ENCODE measurements around the gene CMTM8.

The CMTM8 gene

DNA sequence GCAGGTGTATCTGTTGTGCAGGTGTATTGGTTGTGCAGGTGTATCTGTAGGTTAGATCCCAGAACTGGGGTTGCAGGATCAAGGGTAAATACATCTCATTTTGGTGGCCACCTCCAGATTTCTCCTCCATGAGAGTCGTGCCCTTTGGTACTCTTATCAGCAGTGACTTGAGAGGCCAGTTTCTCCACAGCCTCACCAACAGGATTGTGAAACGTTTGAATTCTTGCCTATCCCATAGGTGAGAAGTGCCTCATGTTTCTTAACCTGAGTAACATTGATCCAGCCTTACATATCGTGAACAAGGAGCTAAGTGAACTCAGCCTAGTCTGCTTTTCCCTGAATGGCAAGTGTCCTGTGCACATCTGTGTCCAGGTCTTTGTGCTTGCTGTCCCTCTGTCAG is 55.4 kb downstream of the CMTM8 start:
- Histone ChIP-seq H3K9ac (ENCODE audit: low read length) (no peak overlapping the region), H3K4me3 (ENCODE audit: low read depth, low read length) (no peak overlapping the region), H3K9me3 (ENCODE audit: control insufficient read depth, insufficient read depth, low read depth, low read length) (no peaks in the 10 kb centered on the region), H3K27me3 (ENCODE audit: control insufficient read depth, insufficient read depth, low read length) (no peaks in the 10 kb centered on the region), H3K4me1 (ENCODE audit: control insufficient read depth, insufficient read depth, low read length) (no peaks in the 10 kb centered on the region; the same call in 1 of the 2 replicates), H3K27ac (ENCODE audit: low read depth, low read length) (no peak overlapping the region), H3K36me3 (ENCODE audit: control insufficient read depth, insufficient read depth, low read length) (no peaks in the 10 kb centered on the region)

- Histone ChIP-seq H3K27ac (ENCODE audit: low read depth, low read length) (no peak overlapping the region), H3K4me3 (ENCODE audit: low read depth, low read length) (no peak overlapping the region)
Measured at GRCh38 chr3:32296251-32297204, 58.0 kb downstream of the CMTM8 start.

GRCh38 chr3:32297366-32297765 is 58.9 kb downstream of the CMTM8 start:
- Histone ChIP-seq H3K36me3 (ENCODE audit: control insufficient read depth, insufficient read depth, low read length) (no peaks in the 10 kb centered on the region), H3K4me3 (ENCODE audit: low read depth, low read length) (no peak overlapping the region), H3K9ac (ENCODE audit: low read length) (no peak overlapping the region), H3K4me1 (ENCODE audit: control insufficient read depth, insufficient read depth, low read length) (no peaks in the 10 kb centered on the region; the same call in none of the 2 replicates), H3K9me3 (ENCODE audit: control insufficient read depth, insufficient read depth, low read depth, low read length) (no peaks in the 10 kb centered on the region), H3K27me3 (ENCODE audit: control insufficient read depth, insufficient read depth, low read length) (no peaks in the 10 kb centered on the region), H3K27ac (ENCODE audit: low read depth, low read length) (no peak overlapping the region)

More at GRCh38 chr3:32296251-32297204, 58.0 kb downstream of the CMTM8 start:
- H3K9me3 ChIP-seq (ENCODE audit: control insufficient read depth, insufficient read depth, low read depth, low read length), result no peaks in the 10 kb centered on the region
- no peak overlapping the region for H3K9ac ChIP-seq (ENCODE audit: low read length)
- no peaks in the 10 kb centered on the region; the same call in 1 of the 2 replicates for H3K4me1 ChIP-seq (ENCODE audit: control insufficient read depth, insufficient read depth, low read length)
- no peaks in the 10 kb centered on the region for H3K36me3 ChIP-seq (ENCODE audit: control insufficient read depth, insufficient read depth, low read length)
- H3K27me3 ChIP-seq (ENCODE audit: control insufficient read depth, insufficient read depth, low read length), result no peaks in the 10 kb centered on the region

GRCh38 chr3:32301426-32301825 is 62.9 kb downstream of the CMTM8 start:
- H3K9me3 ChIP-seq (ENCODE audit: control insufficient read depth, insufficient read depth, low read depth, low read length), result no peaks in the 10 kb centered on the region
- H3K27ac ChIP-seq (ENCODE audit: low read depth, low read length), result no peak overlapping the region
- no peaks in the 10 kb centered on the region for H3K36me3 ChIP-seq (ENCODE audit: control insufficient read depth, insufficient read depth, low read length)
- H3K9ac ChIP-seq (ENCODE audit: low read length), result no peak overlapping the region
- peaks cover 21% of the 10 kb centered on the region for H3K4me1 ChIP-seq (ENCODE audit: control insufficient read depth, insufficient read depth, low read length)
- no peak overlapping the region for H3K4me3 ChIP-seq (ENCODE audit: low read depth, low read length)
- H3K27me3 ChIP-seq (ENCODE audit: control insufficient read depth, insufficient read depth, low read length), result no peaks in the 10 kb centered on the region

DNA sequence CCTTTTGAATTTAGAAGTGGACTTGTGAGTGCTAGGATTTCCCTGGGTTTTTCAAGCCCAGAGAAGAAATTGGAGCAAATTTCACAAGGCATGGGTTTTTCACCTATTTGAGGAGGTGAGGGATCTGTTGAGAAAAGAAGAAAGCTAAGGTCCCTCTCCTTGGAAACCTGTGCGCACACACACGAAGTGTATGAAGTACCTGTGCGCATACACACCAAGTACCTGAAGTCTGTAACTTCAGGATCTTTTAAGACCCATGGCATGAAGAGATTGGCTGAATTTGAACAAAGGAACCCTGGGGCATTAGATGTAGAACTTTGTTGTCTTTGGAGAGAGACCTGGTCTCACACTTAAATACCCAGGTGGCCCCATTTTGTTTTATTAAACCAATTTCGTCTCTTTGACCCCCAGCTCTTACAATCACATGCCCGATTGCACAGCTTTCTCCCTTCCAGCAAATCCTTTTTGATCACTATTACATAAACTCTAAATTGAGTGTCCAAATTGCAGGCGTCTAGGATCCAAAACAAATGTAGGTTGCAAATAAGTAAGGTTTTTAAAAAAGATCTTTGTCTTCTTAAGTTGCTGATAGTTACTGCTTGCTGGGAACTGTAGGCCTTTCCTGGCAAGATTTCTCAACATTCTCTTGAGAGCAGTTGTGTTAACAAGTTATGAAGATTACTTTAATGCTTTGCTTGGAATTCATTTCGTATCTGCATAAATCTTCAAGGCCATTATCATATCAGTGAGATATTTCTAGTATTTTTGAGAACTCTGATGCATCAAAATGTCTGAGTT is 64.3 kb downstream of the CMTM8 start:
- peaks cover 27% of the 10 kb centered on the region for H3K4me1 ChIP-seq (ENCODE audit: control insufficient read depth, insufficient read depth, low read length)
- no peaks in the 10 kb centered on the region for H3K36me3 ChIP-seq (ENCODE audit: control insufficient read depth, insufficient read depth, low read length)
- no peak overlapping the region for H3K27ac ChIP-seq (ENCODE audit: low read depth, low read length)
- no peaks in the 10 kb centered on the region for H3K27me3 ChIP-seq (ENCODE audit: control insufficient read depth, insufficient read depth, low read length)
- H3K9me3 ChIP-seq (ENCODE audit: control insufficient read depth, insufficient read depth, low read depth, low read length), result no peaks in the 10 kb centered on the region
- H3K9ac ChIP-seq (ENCODE audit: low read length), result no peak overlapping the region
- H3K4me3 ChIP-seq (ENCODE audit: low read depth, low read length), result no peak overlapping the region

DNA sequence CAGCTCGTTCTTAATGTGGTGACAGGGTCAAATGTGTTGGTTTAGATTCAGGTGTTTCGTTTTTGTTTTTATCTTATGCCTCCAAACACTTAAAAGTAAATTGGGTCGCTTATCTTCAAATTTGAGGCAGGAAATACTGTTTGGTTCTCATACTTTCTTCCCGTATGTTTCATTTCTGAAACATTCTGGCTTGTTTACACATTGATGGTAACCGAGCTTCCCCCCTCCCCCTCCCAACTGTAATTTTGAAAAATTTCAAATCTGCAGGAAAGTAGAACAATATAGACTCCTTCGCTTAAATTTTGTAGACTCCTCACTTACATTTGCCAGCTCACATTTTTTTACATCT is 64.9 kb downstream of the CMTM8 start:
- H3K9me3 ChIP-seq (ENCODE audit: control insufficient read depth, insufficient read depth, low read depth, low read length), result no peaks in the 10 kb centered on the region
- no peak overlapping the region for H3K27ac ChIP-seq (ENCODE audit: low read depth, low read length)
- no peaks in the 10 kb centered on the region for H3K36me3 ChIP-seq (ENCODE audit: control insufficient read depth, insufficient read depth, low read length)
- no peaks in the 10 kb centered on the region for H3K27me3 ChIP-seq (ENCODE audit: control insufficient read depth, insufficient read depth, low read length)
- H3K9ac ChIP-seq (ENCODE audit: low read length), result no peak overlapping the region
- peaks cover 30% of the 10 kb centered on the region for H3K4me1 ChIP-seq (ENCODE audit: control insufficient read depth, insufficient read depth, low read length)
- no peak overlapping the region for H3K4me3 ChIP-seq (ENCODE audit: low read depth, low read length)

DNA sequence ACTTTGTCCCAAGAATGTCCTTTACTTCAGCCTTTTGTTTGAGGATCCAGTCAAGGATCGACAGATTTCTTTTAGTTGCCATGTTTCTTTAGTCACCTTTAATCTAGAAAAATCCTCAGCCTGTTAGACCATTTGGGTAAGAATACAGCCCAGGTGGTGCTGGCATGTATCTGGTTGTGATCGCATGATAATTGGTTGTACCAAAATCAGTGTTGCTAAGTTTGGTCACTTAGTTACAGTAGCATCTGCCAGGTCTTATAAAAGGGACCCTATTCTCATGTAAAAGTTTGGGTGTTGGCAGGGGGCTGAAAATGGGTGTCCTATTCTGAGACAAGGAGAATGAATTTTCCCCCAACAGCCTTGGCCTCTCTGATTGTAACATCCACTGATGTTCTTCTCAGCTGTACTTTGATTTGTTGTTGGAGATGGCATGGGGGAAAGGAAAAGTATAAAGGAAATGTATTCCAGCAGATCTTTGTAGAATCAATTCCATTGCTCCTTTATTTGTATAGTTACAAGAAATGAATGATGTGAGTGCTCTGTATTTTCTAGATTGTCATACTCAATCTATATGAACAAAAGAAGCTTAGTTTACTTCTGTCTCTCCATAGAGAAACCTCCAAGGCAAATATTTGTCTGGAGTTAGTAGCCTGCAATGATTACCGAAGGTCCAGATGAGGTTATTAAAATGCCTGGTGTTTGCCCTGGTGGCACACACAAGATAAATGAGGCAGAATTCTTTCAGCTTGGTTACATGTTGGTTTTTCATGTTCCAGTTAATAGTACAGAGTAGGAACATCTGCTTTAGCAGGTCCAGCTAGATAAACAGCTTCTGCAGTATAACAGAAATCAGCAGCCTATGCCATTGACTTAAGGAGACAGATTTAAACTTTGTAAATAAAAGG is 65.7 kb downstream of the CMTM8 start:
- H3K36me3 ChIP-seq (ENCODE audit: control insufficient read depth, insufficient read depth, low read length), result no peaks in the 10 kb centered on the region
- no peak overlapping the region for H3K27ac ChIP-seq (ENCODE audit: low read depth, low read length)
- H3K9ac ChIP-seq (ENCODE audit: low read length), result no peak overlapping the region
- H3K9me3 ChIP-seq (ENCODE audit: control insufficient read depth, insufficient read depth, low read depth, low read length), result no peaks in the 10 kb centered on the region
- no peak overlapping the region for H3K4me3 ChIP-seq (ENCODE audit: low read depth, low read length)
- peaks cover 30% of the 10 kb centered on the region for H3K4me1 ChIP-seq (ENCODE audit: control insufficient read depth, insufficient read depth, low read length)
- H3K27me3 ChIP-seq (ENCODE audit: control insufficient read depth, insufficient read depth, low read length), result no peaks in the 10 kb centered on the region

- H3K27me3 ChIP-seq (ENCODE audit: control insufficient read depth, insufficient read depth, low read length), result no peaks in the 10 kb centered on the region
- H3K27ac ChIP-seq (ENCODE audit: low read depth, low read length), result no peak overlapping the region
- H3K9ac ChIP-seq (ENCODE audit: low read length), result no peak overlapping the region
- H3K4me3 ChIP-seq (ENCODE audit: low read depth, low read length), result no peak overlapping the region
- H3K4me1 ChIP-seq (ENCODE audit: control insufficient read depth, insufficient read depth, low read length), result peaks cover 30% of the 10 kb centered on the region
- H3K9me3 ChIP-seq (ENCODE audit: control insufficient read depth, insufficient read depth, low read depth, low read length), result no peaks in the 10 kb centered on the region
- no peaks in the 10 kb centered on the region for H3K36me3 ChIP-seq (ENCODE audit: control insufficient read depth, insufficient read depth, low read length)
Measured at GRCh38 chr3:32305361-32305876, 66.9 kb downstream of the CMTM8 start.

DNA sequence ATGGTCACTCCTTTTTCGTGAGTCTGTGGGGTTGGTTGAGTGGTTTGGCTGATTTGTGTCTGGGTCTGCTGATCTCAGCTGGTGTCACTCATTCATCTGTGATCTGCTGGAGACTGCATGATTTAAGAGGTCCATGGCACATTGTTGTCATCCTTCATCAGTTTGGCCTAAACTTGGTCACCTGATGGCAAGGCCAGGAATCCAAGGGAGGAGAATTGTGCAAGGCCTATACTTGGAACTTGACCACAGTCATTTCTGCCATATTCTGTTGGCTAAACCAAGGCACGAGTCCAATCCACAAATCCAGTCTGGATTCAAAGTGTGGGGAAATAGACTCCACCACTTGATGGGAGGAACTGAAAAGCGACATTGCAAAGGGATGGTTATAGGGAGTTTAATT is 67.6 kb downstream of the CMTM8 start:
- Histone ChIP-seq H3K9ac (ENCODE audit: low read length) (no peak overlapping the region), H3K27me3 (ENCODE audit: control insufficient read depth, insufficient read depth, low read length) (no peaks in the 10 kb centered on the region), H3K4me1 (ENCODE audit: control insufficient read depth, insufficient read depth, low read length) (peaks cover 31% of the 10 kb centered on the region), H3K9me3 (ENCODE audit: control insufficient read depth, insufficient read depth, low read depth, low read length) (no peaks in the 10 kb centered on the region), H3K27ac (ENCODE audit: low read depth, low read length) (no peak overlapping the region), H3K36me3 (ENCODE audit: control insufficient read depth, insufficient read depth, low read length) (no peaks in the 10 kb centered on the region), H3K4me3 (ENCODE audit: low read depth, low read length) (no peak overlapping the region)

- Histone ChIP-seq H3K4me1 (ENCODE audit: control insufficient read depth, insufficient read depth, low read length) (peaks cover 37% of the 10 kb centered on the region), H3K9me3 (ENCODE audit: control insufficient read depth, insufficient read depth, low read depth, low read length) (no peaks in the 10 kb centered on the region), H3K9ac (ENCODE audit: low read length) (no peak overlapping the region), H3K27ac (ENCODE audit: low read depth, low read length) (no peak overlapping the region), H3K36me3 (ENCODE audit: control insufficient read depth, insufficient read depth, low read length) (no peaks in the 10 kb centered on the region), H3K27me3 (ENCODE audit: control insufficient read depth, insufficient read depth, low read length) (no peaks in the 10 kb centered on the region), H3K4me3 (ENCODE audit: low read depth, low read length) (no peak overlapping the region)
Measured at GRCh38 chr3:32307591-32307990, 69.1 kb downstream of the CMTM8 start.

Data from HUES6 (cell line).